GM18502 (cell line): ENCODE data around the gene CDK15.

Source experiments
- ATAC-seq: cut with Tn5 transposase; IDR thresholded peaks from one replicate; pipeline ENCODE4 v1.9.1; 2021; ENCODE audit warnings: mild to moderate bottlenecking; ENCODE audit not compliant: unreplicated experiment, poor library complexity

Gene CDK15

GRCh38 chr2:201930831-201931230 lies 124.5 kb downstream of the CDK15 start:
- no peak for ATAC-seq

- no peak for ATAC-seq
Measured at GRCh38 chr2:201931475-201931874, 125.1 kb downstream of the CDK15 start.

GRCh38 chr2:201931951-201932350 lies 125.6 kb downstream of the CDK15 start:
- no peak for ATAC-seq

GRCh38 chr2:201932511-201932910 lies 126.2 kb downstream of the CDK15 start:
- ATAC-seq = no peak

GRCh38 chr2:201933792-201934237 lies 127.5 kb downstream of the CDK15 start:
- ATAC-seq = no peak

GRCh38 chr2:201936817-201937216 lies 130.5 kb downstream of the CDK15 start:
- ATAC-seq = no peak

- ATAC-seq = no peak
Measured at GRCh38 chr2:201937343-201937742, 131.0 kb downstream of the CDK15 start.

- no peak for ATAC-seq
Measured at GRCh38 chr2:201938156-201938775, 131.9 kb downstream of the CDK15 start.

- no peak for ATAC-seq
Measured at GRCh38 chr2:201938781-201939180, 132.4 kb downstream of the CDK15 start.

GRCh38 chr2:201939453-201939941 lies 133.2 kb downstream of the CDK15 start:
- ATAC-seq = no peak

- no peak for ATAC-seq
Measured at GRCh38 chr2:201942531-201942930, 136.2 kb downstream of the CDK15 start.
